ENCODE results near the gene DNAAF2. TPM values are rescaled to one million over a fixed set of nuclear protein-coding genes. Genes with fewer than 3 reads are reported as not detected.

Gene DNAAF2
- total and polyA plus RNA-seq, 2 of the 13 experiments (the other 11 are each of a cell fraction or from before 2014, with no cell fraction given): 6.1 to 13.6 TPM

DNA sequence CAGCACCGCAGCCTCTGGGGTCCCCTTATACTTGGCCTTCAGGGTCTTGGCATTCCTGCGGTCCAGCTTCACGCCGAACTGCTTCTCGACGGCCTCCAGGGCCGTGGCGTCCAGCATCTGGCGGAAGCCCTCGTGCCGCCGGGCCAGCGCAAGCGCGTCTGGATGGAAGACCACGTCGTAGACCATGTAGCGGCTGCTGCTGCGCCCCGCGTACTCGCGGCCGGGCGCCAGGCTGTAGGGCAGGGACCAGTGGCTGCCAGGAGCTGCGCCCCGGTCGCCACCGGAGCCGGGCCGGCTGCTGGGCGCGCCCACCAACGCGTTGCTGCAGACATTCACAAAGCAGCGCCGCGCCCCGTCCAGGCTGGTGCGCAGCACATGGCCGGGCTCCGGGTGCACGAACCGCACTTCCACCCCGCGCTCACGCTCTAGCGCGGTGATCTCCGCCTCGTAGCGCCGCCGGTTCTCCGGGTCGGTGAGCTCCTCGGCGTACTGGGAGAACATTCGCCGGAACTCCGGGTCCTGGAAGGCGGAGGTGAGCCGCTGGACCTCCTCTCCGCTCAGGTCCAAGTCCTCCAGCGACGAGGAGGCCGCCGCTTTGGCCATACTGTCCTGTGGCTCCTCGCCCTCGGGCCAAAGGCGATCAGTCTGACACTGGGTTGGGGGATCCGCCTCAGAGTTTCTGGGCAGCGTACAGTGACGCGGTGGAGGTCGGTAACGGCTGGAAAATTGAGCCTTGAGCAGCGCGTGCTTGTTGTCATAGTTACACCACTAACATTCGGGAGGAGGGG lies at the start of gene DNAAF2 (continued):
- TF ChIP-seq, protein P1, sequence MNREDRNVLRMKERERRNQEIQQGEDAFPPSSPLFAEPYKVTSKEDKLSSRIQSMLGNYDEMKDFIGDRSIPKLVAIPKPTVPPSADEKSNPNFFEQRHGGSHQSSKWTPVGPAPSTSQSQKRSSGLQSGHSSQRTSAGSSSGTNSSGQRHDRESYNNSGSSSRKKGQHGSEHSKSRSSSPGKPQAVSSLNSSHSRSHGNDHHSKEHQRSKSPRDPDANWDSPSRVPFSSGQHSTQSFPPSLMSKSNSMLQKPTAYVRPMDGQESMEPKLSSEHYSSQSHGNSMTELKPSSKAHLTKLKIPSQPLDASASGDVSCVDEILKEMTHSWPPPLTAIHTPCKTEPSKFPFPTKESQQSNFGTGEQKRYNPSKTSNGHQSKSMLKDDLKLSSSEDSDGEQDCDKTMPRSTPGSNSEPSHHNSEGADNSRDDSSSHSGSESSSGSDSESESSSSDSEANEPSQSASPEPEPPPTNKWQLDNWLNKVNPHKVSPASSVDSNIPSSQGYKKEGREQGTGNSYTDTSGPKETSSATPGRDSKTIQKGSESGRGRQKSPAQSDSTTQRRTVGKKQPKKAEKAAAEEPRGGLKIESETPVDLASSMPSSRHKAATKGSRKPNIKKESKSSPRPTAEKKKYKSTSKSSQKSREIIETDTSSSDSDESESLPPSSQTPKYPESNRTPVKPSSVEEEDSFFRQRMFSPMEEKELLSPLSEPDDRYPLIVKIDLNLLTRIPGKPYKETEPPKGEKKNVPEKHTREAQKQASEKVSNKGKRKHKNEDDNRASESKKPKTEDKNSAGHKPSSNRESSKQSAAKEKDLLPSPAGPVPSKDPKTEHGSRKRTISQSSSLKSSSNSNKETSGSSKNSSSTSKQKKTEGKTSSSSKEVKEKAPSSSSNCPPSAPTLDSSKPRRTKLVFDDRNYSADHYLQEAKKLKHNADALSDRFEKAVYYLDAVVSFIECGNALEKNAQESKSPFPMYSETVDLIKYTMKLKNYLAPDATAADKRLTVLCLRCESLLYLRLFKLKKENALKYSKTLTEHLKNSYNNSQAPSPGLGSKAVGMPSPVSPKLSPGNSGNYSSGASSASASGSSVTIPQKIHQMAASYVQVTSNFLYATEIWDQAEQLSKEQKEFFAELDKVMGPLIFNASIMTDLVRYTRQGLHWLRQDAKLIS (CRISPR knock-in tag; IDR thresholded peaks at IDR 0.05): no peak
- TF ChIP-seq ATF1 (CRISPR knock-in tag; IDR thresholded peaks at IDR 0.05): no peak
- no peak for TF ChIP-seq ZBTB3 (CRISPR knock-in tag; IDR thresholded peaks at IDR 0.05; ENCODE audit: borderline replicate concordance, low read depth)
- no peak for TF ChIP-seq THAP11 (CRISPR knock-in tag; IDR thresholded peaks at IDR 0.05)
- TF ChIP-seq, protein P2, sequence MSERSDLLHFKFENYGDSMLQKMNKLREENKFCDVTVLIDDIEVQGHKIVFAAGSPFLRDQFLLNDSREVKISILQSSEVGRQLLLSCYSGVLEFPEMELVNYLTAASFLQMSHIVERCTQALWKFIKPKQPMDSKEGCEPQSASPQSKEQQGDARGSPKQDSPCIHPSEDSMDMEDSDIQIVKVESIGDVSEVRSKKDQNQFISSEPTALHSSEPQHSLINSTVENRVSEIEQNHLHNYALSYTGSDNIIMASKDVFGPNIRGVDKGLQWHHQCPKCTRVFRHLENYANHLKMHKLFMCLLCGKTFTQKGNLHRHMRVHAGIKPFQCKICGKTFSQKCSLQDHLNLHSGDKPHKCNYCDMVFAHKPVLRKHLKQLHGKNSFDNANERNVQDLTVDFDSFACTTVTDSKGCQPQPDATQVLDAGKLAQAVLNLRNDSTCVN (CRISPR knock-in tag; IDR thresholded peaks at IDR 0.05; ENCODE audit: borderline replicate concordance): no peak; the same call in 1 of the 2 replicates
- TF ChIP-seq, protein P3, sequence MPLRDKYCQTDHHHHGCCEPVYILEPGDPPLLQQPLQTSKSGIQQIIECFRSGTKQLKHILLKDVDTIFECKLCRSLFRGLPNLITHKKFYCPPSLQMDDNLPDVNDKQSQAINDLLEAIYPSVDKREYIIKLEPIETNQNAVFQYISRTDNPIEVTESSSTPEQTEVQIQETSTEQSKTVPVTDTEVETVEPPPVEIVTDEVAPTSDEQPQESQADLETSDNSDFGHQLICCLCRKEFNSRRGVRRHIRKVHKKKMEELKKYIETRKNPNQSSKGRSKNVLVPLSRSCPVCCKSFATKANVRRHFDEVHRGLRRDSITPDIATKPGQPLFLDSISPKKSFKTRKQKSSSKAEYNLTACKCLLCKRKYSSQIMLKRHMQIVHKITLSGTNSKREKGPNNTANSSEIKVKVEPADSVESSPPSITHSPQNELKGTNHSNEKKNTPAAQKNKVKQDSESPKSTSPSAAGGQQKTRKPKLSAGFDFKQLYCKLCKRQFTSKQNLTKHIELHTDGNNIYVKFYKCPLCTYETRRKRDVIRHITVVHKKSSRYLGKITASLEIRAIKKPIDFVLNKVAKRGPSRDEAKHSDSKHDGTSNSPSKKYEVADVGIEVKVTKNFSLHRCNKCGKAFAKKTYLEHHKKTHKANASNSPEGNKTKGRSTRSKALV (CRISPR knock-in tag; IDR thresholded peaks at IDR 0.05): peak; percentile 56
- peak; percentile 0; the same call in 1 of the 2 replicates for TF ChIP-seq HOXA3 (CRISPR knock-in tag; IDR thresholded peaks at IDR 0.05)
- TF ChIP-seq ZKSCAN5 (CRISPR knock-in tag; IDR thresholded peaks at IDR 0.05): no peak
- TF ChIP-seq, protein P4, sequence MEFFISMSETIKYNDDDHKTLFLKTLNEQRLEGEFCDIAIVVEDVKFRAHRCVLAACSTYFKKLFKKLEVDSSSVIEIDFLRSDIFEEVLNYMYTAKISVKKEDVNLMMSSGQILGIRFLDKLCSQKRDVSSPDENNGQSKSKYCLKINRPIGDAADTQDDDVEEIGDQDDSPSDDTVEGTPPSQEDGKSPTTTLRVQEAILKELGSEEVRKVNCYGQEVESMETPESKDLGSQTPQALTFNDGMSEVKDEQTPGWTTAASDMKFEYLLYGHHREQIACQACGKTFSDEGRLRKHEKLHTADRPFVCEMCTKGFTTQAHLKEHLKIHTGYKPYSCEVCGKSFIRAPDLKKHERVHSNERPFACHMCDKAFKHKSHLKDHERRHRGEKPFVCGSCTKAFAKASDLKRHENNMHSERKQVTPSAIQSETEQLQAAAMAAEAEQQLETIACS (CRISPR knock-in tag; IDR thresholded peaks at IDR 0.05): no peak
- peak; percentile 50; the same call in 1 of the 2 replicates for TF ChIP-seq SP2 (CRISPR knock-in tag; IDR thresholded peaks at IDR 0.05)
- no peak; the same call in 1 of the 2 replicates for TF ChIP-seq KAT7 (CRISPR knock-in tag; IDR thresholded peaks at IDR 0.05; ENCODE audit: borderline replicate concordance)
- TF ChIP-seq, protein P5, sequence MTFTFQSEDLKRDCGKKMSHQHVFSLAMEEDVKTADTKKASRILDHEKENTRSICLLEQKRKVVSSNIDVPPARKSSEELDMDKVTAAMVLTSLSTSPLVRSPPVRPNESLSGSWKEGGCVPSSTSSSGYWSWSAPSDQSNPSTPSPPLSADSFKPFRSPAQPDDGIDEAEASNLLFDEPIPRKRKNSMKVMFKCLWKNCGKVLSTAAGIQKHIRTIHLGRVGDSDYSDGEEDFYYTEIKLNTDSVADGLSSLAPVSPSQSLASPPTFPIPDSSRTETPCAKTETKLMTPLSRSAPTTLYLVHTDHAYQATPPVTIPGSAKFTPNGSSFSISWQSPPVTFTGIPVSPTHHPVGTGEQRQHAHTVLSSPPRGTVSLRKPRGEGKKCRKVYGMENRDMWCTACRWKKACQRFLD (CRISPR knock-in tag; IDR thresholded peaks at IDR 0.05; ENCODE audit: borderline replicate concordance): peak; percentile 11; the same call in 1 of the 2 replicates
- TF ChIP-seq ZNF563 (CRISPR knock-in tag; IDR thresholded peaks at IDR 0.05): peak; percentile 79
- no peak; the same call in 1 of the 2 replicates for TF ChIP-seq NR2F2 (IDR thresholded peaks at IDR 0.05; ENCODE audit: borderline replicate concordance, low read depth)
- peak; percentile 89; the same call in 1 of the 2 replicates for TF ChIP-seq ZNF30 (CRISPR knock-in tag; IDR thresholded peaks at IDR 0.05)
- TF ChIP-seq RXRA (CRISPR knock-in tag; IDR thresholded peaks at IDR 0.05): no peak
- no peak for TF ChIP-seq GATA4 (IDR thresholded peaks at IDR 0.05; ENCODE audit: borderline replicate concordance, low read depth)
- TF ChIP-seq ZNF335 (CRISPR knock-in tag; IDR thresholded peaks at IDR 0.05): 0 out of 2 replicates have a peak, but pooled peaks have one; percentile 39
- TF ChIP-seq SIX4 (CRISPR knock-in tag; IDR thresholded peaks at IDR 0.05): peak; percentile 19; the same call in 1 of the 2 replicates
- no peak for TF ChIP-seq RXRB (CRISPR knock-in tag; IDR thresholded peaks at IDR 0.05; ENCODE audit: borderline replicate concordance)
